B cell (primary cell): ENCODE data around the gene ATXN3L. TPM values are rescaled to one million over a fixed set of nuclear protein-coding genes. Genes with fewer than 3 reads are reported as not detected.

Source experiments
- ATAC-seq: fragments of 200-7000 bp; cut with Tn5 transposase; one replicate; pipeline ENCODE4 v1.10.0; 2021; ENCODE audit warnings: low read depth, mild to moderate bottlenecking, moderate number of reproducible peaks, moderate library complexity
- CTCF ChIA-PET: fragments of 350-600 bp; sonication (Branson Sonifier 250); formaldehyde crosslinking; loops from one replicate; lab custom pipeline; 2021; ENCODE audit warnings: antibody characterized with exemption, inconsistent platforms; lab: Charles Lee
- POLR2A ChIA-PET: fragments of 350-600 bp; sonication (Branson Sonifier 250); formaldehyde crosslinking; loops from one replicate; lab custom pipeline; 2021; ENCODE audit warnings: antibody characterized with exemption; lab: Charles Lee
- DNase-seq: peaks from one replicate; pipeline ENCODE4 v3.0.0; 2013
- H2AFZ ChIP-seq: 2 replicates; pipeline ENCODE4 v1.6.1; 2012; ENCODE audit warnings: mild to moderate bottlenecking, low read depth, low read length; ENCODE audit not compliant: insufficient read depth, poor library complexity, severe bottlenecking
- H3K27ac ChIP-seq, 2 donors: 1 replicate in 1 of 2; 2 replicates in 1 of 2; pipeline ENCODE4 v1.5.1; 2012 to 2013; ENCODE audit warnings: low read length in 2 of 2, mild to moderate bottlenecking in 2 of 2, moderate library complexity in 1 of 2
- H3K27me3 ChIP-seq, 4 experiments: fragments of 200-600 bp in 1 of 4; sonication (generic) in 1 of 4; replicated peaks in 1 of 4; 1 replicate in 2 of 4; 2 replicates in 2 of 4; pipeline versions ENCODE4 v1.6.1 to v1.7.0; 2013 to 2016; ENCODE audit warnings: low read length in 3 of 4, mild to moderate bottlenecking in 2 of 4, mixed read lengths in 1 of 4, moderate library complexity in 1 of 4; ENCODE audit not compliant: insufficient read depth in 4 of 4, control insufficient read depth in 3 of 4; ENCODE audit errors: control extremely low read depth in 1 of 4
- H3K36me3 ChIP-seq, 2 experiments: replicated peaks in 1 of 2; 1 replicate in 1 of 2; 2 replicates in 1 of 2; pipeline versions ENCODE4 v1.6.1 to v1.7.1; 2013; ENCODE audit warnings: low read length in 1 of 2; ENCODE audit not compliant: insufficient read depth in 2 of 2, control insufficient read depth in 1 of 2; ENCODE audit errors: control extremely low read depth in 1 of 2, extremely low read depth in 1 of 2
- H3K4me1 ChIP-seq, 2 donors: fragments of 200-600 bp in 1 of 2; sonication (generic) in 1 of 2; 1 replicate in 1 of 2; 2 replicates in 1 of 2; pipeline versions ENCODE4 v1.5.1 to v1.6.1; 2013 to 2017; ENCODE audit warnings: low read length in 2 of 2; ENCODE audit not compliant: control insufficient read depth in 2 of 2, insufficient read depth in 2 of 2
- H3K4me2 ChIP-seq: replicated peaks from 2 replicates; pipeline ENCODE3; 2012; ENCODE audit warnings: mild to moderate bottlenecking, low read depth, low read length; ENCODE audit not compliant: poor library complexity, severe bottlenecking
- H3K4me3 ChIP-seq, 5 experiments: fragments of 200-600 bp in 1 of 5; sonication (generic) in 1 of 5; 1 replicate in 3 of 5; 2 replicates in 2 of 5; pipeline versions ENCODE4 v1.5.1 to v1.7.0; 2011 to 2016; ENCODE audit warnings: low read length in 4 of 5, mild to moderate bottlenecking in 4 of 5, low read depth in 2 of 5, control low read depth in 1 of 5, moderate library complexity in 1 of 5; ENCODE audit not compliant: insufficient read depth in 1 of 5; ENCODE audit errors: control extremely low read depth in 1 of 5, extremely low read depth in 1 of 5
- H3K79me2 ChIP-seq: fragments of 200-600 bp; sonication (generic); one replicate; pipeline ENCODE4 v1.6.0; 2016; ENCODE audit warnings: low read length; ENCODE audit not compliant: control insufficient read depth, insufficient read depth
- H3K9ac ChIP-seq: fragments of 200-600 bp; sonication (generic); 2 replicates; pipeline ENCODE4 v1.6.1; 2017; ENCODE audit warnings: mild to moderate bottlenecking, low read length, moderate library complexity
- H3K9me3 ChIP-seq, 3 donors: one replicate each; pipeline versions ENCODE4 v1.6.1 to v1.7.1; 2013; ENCODE audit warnings: low read length in 2 of 3; ENCODE audit not compliant: control insufficient read depth in 2 of 3, insufficient read depth in 1 of 3; ENCODE audit errors: control extremely low read depth in 1 of 3
- H4K20me1 ChIP-seq: 2 replicates; pipeline ENCODE4 v1.6.0; 2012; ENCODE audit warnings: mild to moderate bottlenecking, low read length; ENCODE audit not compliant: insufficient read depth, control insufficient read depth, poor library complexity, severe bottlenecking
- H3K27ac Mint-ChIP-seq: one replicate; pipeline ENCODE4 v1.8.0; 2021; ENCODE audit warnings: mixed read lengths
- H3K27me3 Mint-ChIP-seq: one replicate; pipeline ENCODE4 v1.8.0; 2021; ENCODE audit warnings: mixed read lengths
- H3K4me1 Mint-ChIP-seq: one replicate; pipeline ENCODE4 v1.8.0; 2021; ENCODE audit warnings: mixed read lengths
- H3K4me3 Mint-ChIP-seq: one replicate; pipeline ENCODE4 v1.8.0; 2021; ENCODE audit warnings: mixed read lengths
- H3K9me3 Mint-ChIP-seq: one replicate; pipeline ENCODE4 v1.8.0; 2022; ENCODE audit warnings: mixed read lengths; ENCODE audit not compliant: insufficient read depth
- EZH2 ChIP-seq: IDR thresholded peaks from 2 replicates; pipeline ENCODE4 v1.6.1; 2012; ENCODE audit warnings: borderline replicate concordance, low read depth, mild to moderate bottlenecking, moderate library complexity, low read length; ENCODE audit not compliant: insufficient read depth, poor library complexity, severe bottlenecking
- WGBS: methylation state at CpG from one replicate; pipeline ENCODE4 v1.1.5; 2013; ENCODE audit warnings: missing lambda C conversion rate; ENCODE audit not compliant: insufficient coverage; 5-methylcytosine and 5-hydroxymethylcytosine counted together
- intact Hi-C: fragments of 100-400 bp; cut with micrococcal nuclease; formaldehyde crosslinking; loops from one replicate; pipeline ENCODE4 v1.10.0; 2022
- polyA plus RNA-seq: library from polyadenylated mRNA; depleted of rRNA; stranded (reverse); fragments of >200 nt; gene quantifications from 2 replicates; pipeline ENCODE4 v1.2.3, GENCODE V29; 2012
- total RNA-seq, 2 donors: library from RNA; stranded (reverse); fragments of 120-200 nt in 1 of 2; gene quantifications; 1 replicate in 1 of 2; 2 replicates in 1 of 2; pipeline versions ENCODE4 v1.2.3 to v1.2.4, GENCODE V29; 2013 to 2022
- TF ChIP-seq, protein P1 (sequence below): fragments of 200-600 bp; IDR thresholded peaks from one replicate; pipeline ENCODE4 v1.8.0; 2022; ENCODE audit warnings: antibody characterized with exemption, mild to moderate bottlenecking

Gene ATXN3L
- total and polyA plus RNA-seq, 2 donors (not counting 1 experiment from before 2014, with no cell fraction given), result not detected

DNA sequence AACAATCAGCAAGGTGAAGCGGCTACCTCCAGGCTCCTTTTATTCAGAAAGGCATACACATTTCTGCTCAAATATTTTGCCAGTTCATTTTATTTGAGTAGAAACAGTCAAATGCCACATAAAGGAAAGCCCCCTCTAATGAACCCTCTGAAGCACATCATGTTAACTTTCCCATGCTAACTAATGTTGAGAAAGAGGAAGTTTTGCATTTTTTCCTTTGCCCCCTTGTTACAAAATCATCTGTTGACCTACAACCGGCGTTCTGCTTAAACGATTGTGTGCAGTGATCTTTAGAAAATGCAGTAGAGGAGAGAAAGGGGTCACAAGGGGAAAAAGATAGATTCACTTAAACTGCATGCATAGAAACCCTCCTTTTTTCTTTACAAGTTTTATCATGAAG lies 25.2 kb upstream of the ATXN3L start:
- DNase-seq (peak; percentile 71), ATAC-seq (peak; percentile 80)
- Histone ChIP-seq H3K4me1 (peaks cover 21 to 30% of the 10 kb centered on the region in 2 donors), H3K27me3 (no peaks in the 10 kb centered on the region), H3K4me3 (peak overlapping the region in 1 of 5 experiments; percentile 21), H3K36me3 (no peaks in the 10 kb centered on the region), H3K27ac (peak overlapping the region; percentile 73), H3K9ac (peak overlapping the region; percentile 9), H3K4me2 (peak overlapping the region; percentile 22), H3K9me3 (peaks cover 0 to 29% (median 4%) of the 10 kb centered on the region in 3 donors), H3K79me2 (no peaks in the 10 kb centered on the region), H4K20me1 (no peaks in the 10 kb centered on the region), H2AFZ (no peak overlapping the region)
- intact Hi-C loops, result loop anchor here (5.0 to 10.0 kb wide), 4 partner anchors 90 to 370 kb away; partner anchors contain the start of gene TMSB4X
- Mint-ChIP-seq H3K4me1 (peaks cover 37% of the 10 kb centered on the region), H3K27ac (peak overlapping the region; percentile 89), H3K27me3 (no peaks in the 10 kb centered on the region), H3K9me3 (peaks cover 5% of the 10 kb centered on the region), H3K4me3 (peak overlapping the region; percentile 60)
- no CpG with 5 or more reads among the region's 4 CpGs for WGBS
- CTCF ChIA-PET, result no interaction called here
- POLR2A ChIA-PET, result no interaction called here
- TF ChIP-seq EZH2, result no peak
- TF ChIP-seq, protein P1, sequence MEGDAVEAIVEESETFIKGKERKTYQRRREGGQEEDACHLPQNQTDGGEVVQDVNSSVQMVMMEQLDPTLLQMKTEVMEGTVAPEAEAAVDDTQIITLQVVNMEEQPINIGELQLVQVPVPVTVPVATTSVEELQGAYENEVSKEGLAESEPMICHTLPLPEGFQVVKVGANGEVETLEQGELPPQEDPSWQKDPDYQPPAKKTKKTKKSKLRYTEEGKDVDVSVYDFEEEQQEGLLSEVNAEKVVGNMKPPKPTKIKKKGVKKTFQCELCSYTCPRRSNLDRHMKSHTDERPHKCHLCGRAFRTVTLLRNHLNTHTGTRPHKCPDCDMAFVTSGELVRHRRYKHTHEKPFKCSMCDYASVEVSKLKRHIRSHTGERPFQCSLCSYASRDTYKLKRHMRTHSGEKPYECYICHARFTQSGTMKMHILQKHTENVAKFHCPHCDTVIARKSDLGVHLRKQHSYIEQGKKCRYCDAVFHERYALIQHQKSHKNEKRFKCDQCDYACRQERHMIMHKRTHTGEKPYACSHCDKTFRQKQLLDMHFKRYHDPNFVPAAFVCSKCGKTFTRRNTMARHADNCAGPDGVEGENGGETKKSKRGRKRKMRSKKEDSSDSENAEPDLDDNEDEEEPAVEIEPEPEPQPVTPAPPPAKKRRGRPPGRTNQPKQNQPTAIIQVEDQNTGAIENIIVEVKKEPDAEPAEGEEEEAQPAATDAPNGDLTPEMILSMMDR, result no peak

DNA sequence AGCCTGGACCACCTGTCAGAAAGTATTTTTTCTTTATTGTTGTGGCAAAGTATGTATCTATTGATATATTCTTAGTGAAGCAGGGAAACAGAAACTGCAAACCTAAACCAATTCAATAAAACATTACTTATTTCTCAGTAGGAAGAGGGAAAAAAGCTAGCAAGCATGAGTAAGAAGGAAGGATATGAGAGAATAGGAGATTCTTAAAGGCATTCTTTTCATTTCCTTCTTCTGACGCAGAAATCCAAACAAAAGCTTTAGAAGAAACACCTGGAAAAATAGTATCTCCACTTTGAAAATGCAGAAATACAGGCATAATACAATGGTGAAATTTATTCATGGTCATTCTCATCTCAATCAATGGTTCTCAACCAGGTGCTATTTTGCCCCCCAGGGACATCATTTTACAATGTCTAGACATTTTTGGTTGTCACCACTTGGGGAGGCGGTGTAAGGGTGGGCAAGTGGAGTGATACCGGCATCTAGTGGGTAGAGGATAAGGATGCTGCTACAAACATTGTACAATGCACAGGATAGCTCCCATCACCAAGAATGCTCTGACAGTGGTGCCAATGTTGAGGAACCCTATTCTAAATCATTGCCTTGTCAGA lies 21.7 kb upstream of the ATXN3L start:
- Histone ChIP-seq H3K9me3 (peaks cover 0 to 19% (median 4%) of the 10 kb centered on the region in 3 donors), H3K4me2 (no peak overlapping the region), H2AFZ (no peak overlapping the region), H3K4me3 (no peak overlapping the region), H3K27me3 (no peaks in the 10 kb centered on the region), H3K9ac (no peak overlapping the region), H3K36me3 (no peaks in the 10 kb centered on the region), H4K20me1 (no peaks in the 10 kb centered on the region), H3K79me2 (no peaks in the 10 kb centered on the region), H3K27ac (no peak overlapping the region), H3K4me1 (peaks cover 15 to 23% of the 10 kb centered on the region in 2 donors)
- Mint-ChIP-seq H3K27ac (no peak overlapping the region), H3K4me3 (no peak overlapping the region), H3K27me3 (no peaks in the 10 kb centered on the region), H3K4me1 (peaks cover 19% of the 10 kb centered on the region), H3K9me3 (peaks cover 5% of the 10 kb centered on the region)
- DNase-seq (no peak), ATAC-seq (no peak)
- WGBS, result no CpG with 5 or more reads among the region's 3 CpGs
- intact Hi-C loops, result loop anchor here (10.0 kb wide), 3 partner anchors 87 to 367 kb away; partner anchors contain the start of gene TMSB4X
- TF ChIP-seq, protein P1, result no peak
- TF ChIP-seq EZH2, result no peak
- POLR2A ChIA-PET, result interaction anchor here (0.7 kb wide), 1 partner anchor 89 kb away, joined by 3 read pairs; no protein-coding TSS in a partner anchor
- CTCF ChIA-PET, result interaction anchor here (0.5 kb wide), 1 partner anchor 371 kb away, joined by 3 read pairs; no protein-coding TSS in a partner anchor
